ENCODE data around the gene IFNK. TPM values are rescaled to one million over a fixed set of nuclear protein-coding genes. Genes with fewer than 3 reads are reported as not detected.

The IFNK gene
- total and polyA plus RNA-seq, 2 donors (not counting 3 experiments of a cell fraction or from before 2014, with no cell fraction given), result not detected

Other genes starting within 250 kb of the IFNK start
- gene EQTN, start 227.1 kb upstream of the IFNK start, total RNA-seq, result not detected in 2 replicates
- not detected in 2 replicates for gene EQTN, start 227.1 kb upstream of the IFNK start, polyA plus RNA-seq
- gene MOB3B, start 5.5 kb downstream of the IFNK start, total RNA-seq, result not detected in 2 replicates
- 0.03 TPM in 2 replicates for gene MOB3B, start 5.5 kb downstream of the IFNK start, polyA plus RNA-seq
- 7.3 and 8.7 TPM in 2 replicates for gene C9orf72, start 49.2 kb downstream of the IFNK start, total RNA-seq
- gene C9orf72, start 49.2 kb downstream of the IFNK start, polyA plus RNA-seq, result 2.1 and 2.7 TPM in 2 replicates